K562 treated with DMSO at 1 percent for 48 hours (cell line): ENCODE results near the gene BRAP. TPM values are rescaled to one million over a fixed set of nuclear protein-coding genes. Genes with fewer than 3 reads are reported as not detected.

ENCODE experiments used
- total RNA-seq: library from RNA; unstranded; fragments of 300-600 nt; gene quantifications from 2 replicates; pipeline ENCODE4 v1.2.3, GENCODE V29; 2022; ENCODE audit warnings: low replicate concordance; ENCODE audit errors: extremely low read depth

The BRAP gene, protein sequence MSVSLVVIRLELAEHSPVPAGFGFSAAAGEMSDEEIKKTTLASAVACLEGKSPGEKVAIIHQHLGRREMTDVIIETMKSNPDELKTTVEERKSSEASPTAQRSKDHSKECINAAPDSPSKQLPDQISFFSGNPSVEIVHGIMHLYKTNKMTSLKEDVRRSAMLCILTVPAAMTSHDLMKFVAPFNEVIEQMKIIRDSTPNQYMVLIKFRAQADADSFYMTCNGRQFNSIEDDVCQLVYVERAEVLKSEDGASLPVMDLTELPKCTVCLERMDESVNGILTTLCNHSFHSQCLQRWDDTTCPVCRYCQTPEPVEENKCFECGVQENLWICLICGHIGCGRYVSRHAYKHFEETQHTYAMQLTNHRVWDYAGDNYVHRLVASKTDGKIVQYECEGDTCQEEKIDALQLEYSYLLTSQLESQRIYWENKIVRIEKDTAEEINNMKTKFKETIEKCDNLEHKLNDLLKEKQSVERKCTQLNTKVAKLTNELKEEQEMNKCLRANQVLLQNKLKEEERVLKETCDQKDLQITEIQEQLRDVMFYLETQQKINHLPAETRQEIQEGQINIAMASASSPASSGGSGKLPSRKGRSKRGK
- not detected in 2 replicates for total RNA-seq

DNA sequence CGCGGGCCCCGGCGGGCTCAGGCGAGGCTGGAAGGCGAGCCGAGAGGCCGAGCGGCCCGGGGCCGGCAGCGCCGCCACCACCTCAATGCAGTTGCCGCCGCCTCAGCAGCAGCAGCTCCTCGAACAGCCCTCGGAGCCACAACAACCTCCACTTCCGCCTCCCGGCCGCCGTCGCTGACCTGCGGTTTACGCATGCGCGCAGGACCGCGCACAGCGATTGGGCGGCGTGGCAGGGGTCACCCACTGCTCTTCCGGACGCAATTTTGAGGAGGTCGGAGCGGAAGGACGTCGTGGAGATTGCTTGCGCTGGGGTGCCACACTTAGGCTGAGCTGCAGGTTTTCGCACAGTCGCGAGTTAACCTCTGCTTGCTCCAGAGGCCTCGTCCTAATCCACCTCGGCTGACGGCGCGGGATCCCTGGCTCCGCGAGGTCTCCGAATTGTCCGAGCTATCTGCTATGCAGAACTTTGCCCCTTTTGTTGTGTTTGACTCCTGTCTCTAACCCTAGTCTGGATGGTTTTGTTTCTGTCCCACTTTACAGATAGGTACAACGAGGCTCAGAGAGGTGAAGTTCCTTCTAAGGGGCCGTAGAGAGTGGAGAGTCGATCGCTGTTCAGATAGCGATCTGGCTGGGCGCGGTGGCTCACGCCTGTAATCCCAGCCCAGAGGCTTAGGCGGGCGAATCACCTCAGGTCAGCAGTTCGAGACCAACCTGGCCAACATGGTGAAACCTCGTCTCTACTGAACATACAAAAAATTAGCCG lies at the start of gene BRAP, which contains the start of gene ACAD10:
TSS of gene BRAP (minus strand) at position 146 of the 763 bp plus-strand sequence. CDS start 164 bp downstream, outside the sequence.
TSS of gene ACAD10 (plus strand) at position 243 of the 763 bp plus-strand sequence. CDS start 6,657 bp downstream, outside the sequence.

DNA sequence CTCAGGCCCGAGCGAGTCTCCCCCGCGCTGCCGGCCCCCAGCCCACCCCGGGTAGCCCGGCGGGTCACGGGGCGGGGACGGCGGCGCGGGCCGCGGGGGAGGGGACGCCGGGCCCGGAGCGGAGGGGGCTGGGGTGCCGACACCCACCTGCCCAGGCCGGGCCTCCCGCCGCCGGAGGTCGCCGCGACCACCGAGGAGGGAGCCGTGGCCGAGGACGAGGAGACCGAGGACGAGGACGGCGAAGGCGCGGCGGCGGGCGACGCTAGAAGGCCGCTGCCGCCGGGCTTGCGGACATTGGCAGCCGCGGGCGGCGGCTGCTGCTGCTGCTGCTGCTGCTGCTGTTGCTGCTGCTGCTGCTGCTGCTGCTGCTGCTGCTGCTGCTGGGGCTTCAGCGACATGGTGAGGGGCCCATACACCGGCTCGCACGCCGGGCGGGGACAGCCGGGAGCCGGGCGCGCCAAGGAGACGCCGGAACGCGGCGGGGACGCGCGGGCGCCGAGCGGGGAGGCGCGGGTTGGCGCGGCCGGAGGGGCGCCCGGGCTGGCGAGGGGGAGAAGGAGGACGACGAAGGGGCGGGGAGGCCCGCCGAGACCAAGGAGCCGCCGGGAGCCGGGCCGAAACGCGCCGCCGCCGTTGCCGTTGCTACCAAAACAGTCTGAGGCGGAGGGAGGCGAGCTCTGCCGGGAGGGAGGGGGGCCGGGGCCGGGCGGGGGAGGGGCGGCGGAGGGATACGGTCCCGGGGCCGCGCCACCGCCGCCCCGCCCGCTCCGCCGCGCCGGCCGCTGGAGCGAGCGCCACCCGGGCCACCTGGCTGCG lies 86.9 kb downstream of the BRAP start, which contains the start of gene ATXN2:
TSS of gene ATXN2 (minus strand) at position 679 of the 816 bp plus-strand sequence. CDS start at position 398, 281 bp downstream.

Other genes with a start within 250 kb of the BRAP start
- not detected in 2 replicates for gene ATXN2, start 86.6 kb downstream of the BRAP start, total RNA-seq
- gene ACAD10, start 97 bp upstream of the BRAP start, total RNA-seq, result not detected in 2 replicates
- gene ALDH2, start 81.0 kb upstream of the BRAP start, total RNA-seq, result not detected in 2 replicates
- gene MAPKAPK5, start 156.3 kb upstream of the BRAP start, total RNA-seq, result not detected in 2 replicates